Osteoblast (primary cell): ENCODE measurements around the gene R3HCC1L. TPM values are rescaled to one million over a fixed set of nuclear protein-coding genes. Genes with fewer than 3 reads are reported as not detected.

Experiments
- DNase-seq: peaks from one replicate; pipeline ENCODE4 v3.0.0; 2011; ENCODE audit warnings: low spot score, mixed read lengths; ENCODE audit not compliant: insufficient read length; ENCODE audit errors: missing footprints
- H2AFZ ChIP-seq: 2 replicates; pipeline ENCODE4 v1.6.0; 2011; ENCODE audit warnings: mild to moderate bottlenecking, low read length
- H3K27ac ChIP-seq: 2 replicates; pipeline ENCODE4 v1.5.1; 2011; ENCODE audit warnings: mild to moderate bottlenecking, low read depth, low read length, moderate library complexity
- H3K27me3 ChIP-seq: 2 replicates; pipeline ENCODE4 v1.6.0; 2012; ENCODE audit warnings: mild to moderate bottlenecking, control low read depth, inconsistent platforms, low read length, moderate library complexity; ENCODE audit not compliant: insufficient read depth
- H3K36me3 ChIP-seq: 2 replicates; pipeline ENCODE4 v1.5.1; 2011; ENCODE audit warnings: mild to moderate bottlenecking, low read length, control low read depth, moderate library complexity; ENCODE audit not compliant: insufficient read depth
- H3K4me1 ChIP-seq: 2 replicates; pipeline ENCODE4 v1.5.1; 2011; ENCODE audit warnings: mild to moderate bottlenecking, low read length, control low read depth, moderate library complexity; ENCODE audit not compliant: insufficient read depth
- H3K4me2 ChIP-seq: 2 replicates; pipeline ENCODE4 v1.6.0; 2011; ENCODE audit warnings: mild to moderate bottlenecking, low read length; ENCODE audit not compliant: insufficient read depth
- H3K4me3 ChIP-seq: fragments of 200-600 bp; sonication (generic); 3 replicates; pipeline ENCODE4 v1.5.1; 2012; ENCODE audit warnings: mild to moderate bottlenecking, low read length, inconsistent platforms; ENCODE audit not compliant: insufficient read depth
- H3K79me2 ChIP-seq: 2 replicates; pipeline ENCODE4 v1.6.0; 2012; ENCODE audit warnings: mild to moderate bottlenecking, low read length, control low read depth, inconsistent platforms; ENCODE audit not compliant: insufficient read depth
- H3K9me3 ChIP-seq: 2 replicates; pipeline ENCODE4 v1.5.1; 2011; ENCODE audit warnings: low read depth, low read length, control low read depth
- H4K20me1 ChIP-seq: 2 replicates; pipeline ENCODE4 v1.6.0; 2012; ENCODE audit warnings: mild to moderate bottlenecking, low read length, control low read depth; ENCODE audit not compliant: insufficient read depth
- total RNA-seq: library from RNA; depleted of rRNA; stranded (reverse); fragments of >200 nt; gene quantifications from 2 replicates; pipeline ENCODE4 v1.2.3, GENCODE V29; 2012
- TF ChIP-seq, protein P1 (sequence below): IDR thresholded peaks from 2 replicates; pipeline ENCODE4 v1.5.1; 2011; ENCODE audit warnings: mild to moderate bottlenecking, low read depth, low read length, moderate library complexity; ENCODE audit errors: extremely low read depth

The R3HCC1L gene
- total RNA-seq, 1 donor = 15.9 TPM

DNA sequence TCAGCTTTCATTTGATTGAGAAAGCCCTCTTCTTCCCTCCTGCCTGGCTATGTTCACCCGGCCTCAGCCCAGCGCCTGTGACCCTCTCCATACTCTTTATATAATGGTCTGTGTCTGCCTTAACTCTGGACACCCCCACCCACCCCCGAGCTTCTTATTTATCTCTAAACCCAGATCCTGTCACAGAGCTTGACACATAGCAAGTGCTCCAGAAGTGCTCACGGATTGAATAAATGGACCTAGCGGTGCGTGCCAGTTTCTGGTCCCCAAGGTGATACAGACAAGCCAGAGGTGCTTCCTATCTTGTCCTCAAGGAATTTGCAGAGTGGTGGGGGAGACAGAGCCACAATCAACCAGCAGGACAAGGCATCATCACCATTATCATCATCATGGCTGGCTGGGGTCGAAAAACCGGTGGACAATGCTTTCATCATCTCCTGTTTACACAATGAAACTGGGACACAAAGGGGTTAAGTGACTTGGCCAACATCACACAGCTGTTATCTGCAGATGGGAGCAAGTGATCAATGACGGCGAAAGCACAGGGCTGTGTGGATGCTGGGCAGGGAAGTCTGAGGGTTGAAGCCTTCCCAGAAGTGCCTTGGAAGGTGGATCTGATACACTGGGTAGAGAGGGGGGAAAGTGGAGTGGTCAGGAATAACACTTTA is 135.8 kb downstream of the R3HCC1L start:
- Histone ChIP-seq H4K20me1 (no peaks in the 10 kb centered on the region), H3K4me1 (peaks cover 33% of the 10 kb centered on the region), H2AFZ (peak overlapping the region; percentile 23), H3K36me3 (no peaks in the 10 kb centered on the region), H3K4me2 (peak overlapping the region; percentile 59), H3K27me3 (peaks cover 7% of the 10 kb centered on the region), H3K9me3 (no peaks in the 10 kb centered on the region), H3K79me2 (peaks cover 5% of the 10 kb centered on the region), H3K4me3 (no peak overlapping the region), H3K27ac (peak overlapping the region; percentile 68)
- DNase-seq = no peak
- TF ChIP-seq, protein P1, sequence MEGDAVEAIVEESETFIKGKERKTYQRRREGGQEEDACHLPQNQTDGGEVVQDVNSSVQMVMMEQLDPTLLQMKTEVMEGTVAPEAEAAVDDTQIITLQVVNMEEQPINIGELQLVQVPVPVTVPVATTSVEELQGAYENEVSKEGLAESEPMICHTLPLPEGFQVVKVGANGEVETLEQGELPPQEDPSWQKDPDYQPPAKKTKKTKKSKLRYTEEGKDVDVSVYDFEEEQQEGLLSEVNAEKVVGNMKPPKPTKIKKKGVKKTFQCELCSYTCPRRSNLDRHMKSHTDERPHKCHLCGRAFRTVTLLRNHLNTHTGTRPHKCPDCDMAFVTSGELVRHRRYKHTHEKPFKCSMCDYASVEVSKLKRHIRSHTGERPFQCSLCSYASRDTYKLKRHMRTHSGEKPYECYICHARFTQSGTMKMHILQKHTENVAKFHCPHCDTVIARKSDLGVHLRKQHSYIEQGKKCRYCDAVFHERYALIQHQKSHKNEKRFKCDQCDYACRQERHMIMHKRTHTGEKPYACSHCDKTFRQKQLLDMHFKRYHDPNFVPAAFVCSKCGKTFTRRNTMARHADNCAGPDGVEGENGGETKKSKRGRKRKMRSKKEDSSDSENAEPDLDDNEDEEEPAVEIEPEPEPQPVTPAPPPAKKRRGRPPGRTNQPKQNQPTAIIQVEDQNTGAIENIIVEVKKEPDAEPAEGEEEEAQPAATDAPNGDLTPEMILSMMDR = no peak

DNA sequence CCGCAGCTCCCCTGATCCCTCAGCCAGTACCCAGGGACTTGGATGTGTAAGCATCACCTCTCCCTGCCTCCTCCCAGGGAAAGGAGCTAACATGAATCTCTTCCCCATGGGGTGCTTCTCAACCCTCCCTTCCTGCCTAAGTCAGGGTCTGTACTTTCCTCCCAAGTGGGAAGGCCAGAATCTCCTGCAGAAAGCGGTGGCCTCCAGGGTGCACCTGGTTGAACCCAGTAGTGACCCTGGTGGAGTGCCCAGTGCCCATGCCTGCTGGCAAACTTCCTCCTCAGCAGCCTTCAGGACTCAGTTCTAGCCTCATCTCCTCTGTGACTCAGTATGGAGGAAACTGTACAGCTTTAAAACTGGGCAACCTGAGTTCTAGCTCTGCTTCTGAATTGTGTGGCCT is 136.3 kb downstream of the R3HCC1L start:
- no peak overlapping the region for H3K4me2 ChIP-seq
- peaks cover 33% of the 10 kb centered on the region for H3K4me1 ChIP-seq
- no peak overlapping the region for H2AFZ ChIP-seq
- TF ChIP-seq, protein P1 = no peak
- H3K4me3 ChIP-seq = no peak overlapping the region
- H3K27me3 ChIP-seq = peaks cover 7% of the 10 kb centered on the region
- no peaks in the 10 kb centered on the region for H4K20me1 ChIP-seq
- no peaks in the 10 kb centered on the region for H3K36me3 ChIP-seq
- H3K79me2 ChIP-seq = peaks cover 5% of the 10 kb centered on the region
- no peak for DNase-seq
- H3K27ac ChIP-seq = no peak overlapping the region
- no peaks in the 10 kb centered on the region for H3K9me3 ChIP-seq

DNA sequence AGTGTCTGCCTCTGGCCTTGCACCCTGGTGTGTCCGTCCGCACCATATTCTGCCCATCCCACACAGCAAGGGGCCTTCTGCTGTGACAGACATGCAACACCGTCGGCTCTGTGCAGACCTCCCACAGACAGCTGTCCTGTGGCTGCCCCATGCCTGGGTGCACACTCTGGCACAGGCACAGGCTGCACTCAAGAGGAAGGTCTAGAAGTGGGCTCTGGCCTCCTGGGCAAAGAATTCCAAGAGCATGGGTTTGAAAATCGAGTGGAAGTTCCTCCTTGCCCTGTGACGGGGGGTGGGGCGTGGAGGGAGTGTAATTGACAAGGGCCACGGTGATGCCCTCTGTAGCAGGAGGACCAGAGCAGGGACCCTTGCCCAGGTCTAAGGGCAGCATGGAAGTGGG is 137.8 kb downstream of the R3HCC1L start:
- no peak overlapping the region for H3K4me3 ChIP-seq
- TF ChIP-seq, protein P1 = no peak
- no peak overlapping the region for H3K27ac ChIP-seq
- no peaks in the 10 kb centered on the region for H3K36me3 ChIP-seq
- peaks cover 25% of the 10 kb centered on the region for H3K4me1 ChIP-seq
- no peaks in the 10 kb centered on the region for H4K20me1 ChIP-seq
- H3K79me2 ChIP-seq = no peaks in the 10 kb centered on the region
- no peak overlapping the region for H2AFZ ChIP-seq
- H3K27me3 ChIP-seq = peaks cover 7% of the 10 kb centered on the region
- DNase-seq = no peak
- no peak overlapping the region for H3K4me2 ChIP-seq
- no peaks in the 10 kb centered on the region for H3K9me3 ChIP-seq

DNA sequence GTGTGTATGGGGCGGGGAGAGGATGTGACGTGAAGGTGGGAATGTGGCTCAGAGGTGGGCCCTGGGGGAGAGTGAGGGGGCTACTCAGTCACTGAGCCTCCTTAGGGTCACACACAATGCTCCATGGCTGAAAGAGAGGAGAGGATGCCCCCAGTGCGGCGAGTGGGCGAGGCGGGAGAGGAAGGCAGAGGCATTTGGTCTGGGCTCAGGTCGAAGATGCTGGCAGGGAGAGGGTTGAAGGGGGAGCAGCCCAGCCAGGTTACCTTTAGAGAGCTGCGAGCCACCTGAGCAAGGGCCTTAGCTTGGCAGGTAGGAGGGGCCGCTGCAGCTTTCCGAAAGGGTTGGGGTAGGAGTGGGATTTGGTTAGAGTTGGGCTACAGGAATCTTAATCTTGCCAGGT is 138.2 kb downstream of the R3HCC1L start:
- H3K9me3 ChIP-seq = no peaks in the 10 kb centered on the region
- H3K36me3 ChIP-seq = no peaks in the 10 kb centered on the region
- H3K4me3 ChIP-seq = no peak overlapping the region
- no peaks in the 10 kb centered on the region for H4K20me1 ChIP-seq
- no peaks in the 10 kb centered on the region for H3K79me2 ChIP-seq
- no peak overlapping the region for H3K4me2 ChIP-seq
- peaks cover 7% of the 10 kb centered on the region for H3K27me3 ChIP-seq
- no peak overlapping the region for H3K27ac ChIP-seq
- no peak overlapping the region for H2AFZ ChIP-seq
- DNase-seq = no peak
- TF ChIP-seq, protein P1 = no peak
- peaks cover 23% of the 10 kb centered on the region for H3K4me1 ChIP-seq
